ENCODE measurements around the gene ZBTB9. TPM values are rescaled to one million over a fixed set of nuclear protein-coding genes. Genes with fewer than 3 reads are reported as not detected.

ZBTB9 gene
- polyA plus RNA-seq, 2 of the 4 experiments (the other 2 are of a cell fraction) = 6.9 to 9.9 TPM

GRCh38 chr6:33428966-33429749, 25.2 kb upstream of the ZBTB9 start (continued):
- TF ChIP-seq RARB (CRISPR knock-in tag; IDR thresholded peaks at IDR 0.05) = no peak
- TF ChIP-seq MAX (IDR thresholded peaks at IDR 0.05) = no peak
- no peak for TF ChIP-seq KDM5A (IDR thresholded peaks at IDR 0.05)

DNA sequence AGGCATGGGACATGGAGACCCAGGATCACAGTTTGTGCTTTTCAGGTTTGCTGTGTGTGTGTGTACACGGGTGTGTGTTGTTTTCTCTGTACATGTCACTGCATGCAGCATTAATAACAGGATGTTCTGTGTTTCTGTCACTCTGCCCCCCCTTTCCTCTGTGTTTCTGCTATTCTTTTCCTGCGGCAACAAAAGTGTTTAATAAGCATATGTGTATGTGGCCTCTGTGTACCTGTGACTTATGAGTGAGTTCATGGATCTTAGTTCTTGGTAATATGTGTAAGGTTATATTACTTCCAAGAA, 24.7 kb upstream of the ZBTB9 start:
- Histone ChIP-seq H3K27ac (no peak overlapping the region), H3K4me3 (no peak overlapping the region), H3K4me2 (peak overlapping the region; percentile 13; the same call in 1 of the 3 replicates), H3K4me1 (peaks cover 42% of the 10 kb centered on the region), H3K9me3 (no peaks in the 10 kb centered on the region)
- POLR2A ChIA-PET = interaction anchor here (2.7 kb wide), 1 partner anchor 25 kb away, joined by 11 read pairs; the partner anchor contains the start of gene ZBTB9
- no peak for DNase-seq (ENCODE audit: low read depth in 1 of 2, low spot score in 1 of 2)
- FAIRE-seq = no peak
- no peak for TF ChIP-seq HDAC2 (IDR thresholded peaks at IDR 0.05)
- no peak for TF ChIP-seq CBX8 (IDR thresholded peaks at IDR 0.05)
- no peak for TF ChIP-seq HEYL (CRISPR knock-in tag; IDR thresholded peaks at IDR 0.05)
- no peak for TF ChIP-seq MAX (IDR thresholded peaks at IDR 0.05)
- no peak for TF ChIP-seq JUN (IDR thresholded peaks at IDR 0.05)
- WGBS (ENCODE audit: missing lambda C conversion rate) = 85% methylated on average over 2 of the region's 2 CpGs
- ATAC-seq = no peak
- CTCF ChIA-PET = no interaction called here

GRCh38 chr6:33430334-33430733, 24.0 kb upstream of the ZBTB9 start:
- POLR2A ChIA-PET = interaction anchor here (1.2 to 2.7 kb wide), 2 partner anchors 24 to 191 kb away, joined by 3 to 11 read pairs; partner anchors contain the start of genes ITPR3 and ZBTB9
- TF ChIP-seq ELK1 (IDR thresholded peaks at IDR 0.05; ENCODE audit: low read depth, low read length) (no peak), CTCF (IDR thresholded peaks at IDR 0.05) (no peak)
- Histone ChIP-seq H3K4me1 (peaks cover 39% of the 10 kb centered on the region), H3K4me2 (peak overlapping the region; percentile 68), H3K4me3 (no peak overlapping the region), H3K27ac (peak overlapping the region in 1 of 2 experiments; percentile 80; a peak in 2 of 6 replicates), H3K9me3 (no peaks in the 10 kb centered on the region)
- CTCF ChIA-PET = no interaction called here
- FAIRE-seq = no peak
- ATAC-seq = no peak
- WGBS (ENCODE audit: missing lambda C conversion rate) = 50% methylated on average over 2 of the region's 2 CpGs
- DNase-seq (ENCODE audit: low read depth in 1 of 2, low spot score in 1 of 2) = no peak

DNA sequence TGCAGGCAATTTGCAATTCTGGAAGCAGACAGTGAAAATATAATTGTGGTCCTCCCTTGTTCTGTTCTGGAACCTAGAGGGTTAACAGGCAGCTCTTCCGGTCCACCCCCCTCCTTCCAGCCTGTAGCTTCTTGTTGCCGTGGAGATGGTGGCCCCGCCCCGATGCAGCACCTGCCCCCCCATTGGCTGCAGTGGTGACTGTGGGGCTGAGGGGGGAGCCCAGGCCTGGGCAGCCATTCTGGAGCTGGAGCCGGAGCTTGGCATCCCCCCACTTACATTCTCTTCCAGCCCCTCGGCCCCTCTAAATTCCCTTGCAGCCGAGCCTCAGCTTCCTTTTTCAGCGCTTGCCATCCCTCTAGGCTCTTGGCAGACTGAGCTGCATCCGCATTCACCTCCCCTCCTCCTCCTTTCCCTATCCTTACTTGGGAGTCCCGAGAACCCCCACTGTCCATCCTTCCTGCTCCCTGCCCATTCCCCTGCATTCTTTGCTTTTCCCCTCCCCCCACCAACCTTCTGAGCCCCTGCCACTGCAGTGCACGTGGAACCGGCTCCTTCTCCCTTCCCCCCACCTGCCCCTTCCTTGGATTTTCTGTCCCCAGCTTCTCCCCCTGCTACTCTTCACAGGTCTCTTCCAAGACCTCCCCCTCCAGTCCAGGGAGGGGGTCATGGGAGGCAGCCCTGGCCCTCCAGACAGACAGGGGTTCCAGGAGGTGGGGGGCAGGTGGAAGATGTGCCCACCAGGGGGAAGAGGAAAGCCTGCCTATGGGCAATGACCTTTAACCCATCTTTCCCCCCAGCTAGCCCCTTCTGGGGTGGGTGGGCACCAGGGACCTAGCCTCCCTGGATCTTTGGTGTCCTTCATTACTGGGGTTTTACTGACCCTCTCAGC, 23.1 kb upstream of the ZBTB9 start:
- peaks cover 39% of the 10 kb centered on the region for H3K4me1 ChIP-seq
- peak overlapping the region; percentile 38 to 80; a peak in 4 of 6 replicates for H3K27ac ChIP-seq
- ATAC-seq = peak in 1 of 2 experiments; percentile 71; a peak in 3 of 6 replicates
- FAIRE-seq = no peak
- CTCF ChIA-PET = interaction anchor here (0.6 kb wide), 1 partner anchor 33 kb away, joined by 3 read pairs; no protein-coding TSS in a partner anchor
- H3K4me3 ChIP-seq = peak overlapping the region; percentile 12; the same call in 2 of the 3 replicates
- POLR2A ChIA-PET = interaction anchor here (0.7 to 2.7 kb wide), 3 partner anchors 11 to 190 kb away, joined by 3 to 11 read pairs (median 3); partner anchors contain the start of genes ITPR3 and ZBTB9
- DNase-seq (ENCODE audit: low read depth in 1 of 2, low spot score in 1 of 2) = peak; percentile 62 to 81
- no peaks in the 10 kb centered on the region for H3K9me3 ChIP-seq
- H3K4me2 ChIP-seq = peak overlapping the region; percentile 68
- WGBS (ENCODE audit: missing lambda C conversion rate) = 13% methylated on average over 7 of the region's 12 CpGs
- TF ChIP-seq ZFP36 (IDR thresholded peaks at IDR 0.05; ENCODE audit: borderline replicate concordance, partially characterized antibody) (no peak), NR3C1 (IDR thresholded peaks at IDR 0.05) (no peak), CBX8 (IDR thresholded peaks at IDR 0.05) (no peak), EP300 (IDR thresholded peaks at IDR 0.05) (no peak), CTCF (IDR thresholded peaks at IDR 0.05) (no peak), CBX2 (IDR thresholded peaks at IDR 0.05; ENCODE audit: borderline replicate concordance, low read depth) (no peak), ZSCAN20 (CRISPR knock-in tag; IDR thresholded peaks at IDR 0.05) (no peak), NFE2L2 (conservative IDR thresholded peaks at IDR 0.05; ENCODE audit: low read length) (no peak), KDM5A (IDR thresholded peaks at IDR 0.05) (no peak), NPAS2 (CRISPR knock-in tag; IDR thresholded peaks at IDR 0.05; ENCODE audit: borderline replicate concordance) (no peak), MAZ (IDR thresholded peaks at IDR 0.05; ENCODE audit: borderline replicate concordance, low read depth, low read length) (no peak), CHD4 (IDR thresholded peaks at IDR 0.05; ENCODE audit: borderline replicate concordance) (no peak), RFX5 (IDR thresholded peaks at IDR 0.05) (no peak), ZNF302 (CRISPR knock-in tag; IDR thresholded peaks at IDR 0.05) (no peak), ELK1 (IDR thresholded peaks at IDR 0.05; ENCODE audit: low read depth, low read length) (no peak)

Data from A549 (cell line).